ENCODE results near the gene EFEMP2. TPM values are rescaled to one million over a fixed set of nuclear protein-coding genes. Genes with fewer than 3 reads are reported as not detected.

EFEMP2 gene
- total and polyA plus RNA-seq, 10 of the 15 experiments (the other 5 are each of a cell fraction or from before 2014, with no cell fraction given): 0.24 to 13.2 (median 1.3) TPM; not detected in 1

- TF ChIP-seq SREBF1 (IDR thresholded peaks at IDR 0.05; ENCODE audit: low read length) (no peak), YY1 (IDR thresholded peaks at IDR 0.05; ENCODE audit: low read depth, low read length) (no peak), MEF2A (IDR thresholded peaks at IDR 0.05; ENCODE audit: insufficient read depth, low read depth, low read length) (no peak), ZBTB4 (CRISPR knock-in tag; IDR thresholded peaks at IDR 0.05) (no peak), POLR2AphosphoS5 (IDR thresholded peaks at IDR 0.05; ENCODE audit: low read length) (peak; percentile 21; the same call in 1 of the 2 replicates)
- TF ChIP-seq, protein P1, sequence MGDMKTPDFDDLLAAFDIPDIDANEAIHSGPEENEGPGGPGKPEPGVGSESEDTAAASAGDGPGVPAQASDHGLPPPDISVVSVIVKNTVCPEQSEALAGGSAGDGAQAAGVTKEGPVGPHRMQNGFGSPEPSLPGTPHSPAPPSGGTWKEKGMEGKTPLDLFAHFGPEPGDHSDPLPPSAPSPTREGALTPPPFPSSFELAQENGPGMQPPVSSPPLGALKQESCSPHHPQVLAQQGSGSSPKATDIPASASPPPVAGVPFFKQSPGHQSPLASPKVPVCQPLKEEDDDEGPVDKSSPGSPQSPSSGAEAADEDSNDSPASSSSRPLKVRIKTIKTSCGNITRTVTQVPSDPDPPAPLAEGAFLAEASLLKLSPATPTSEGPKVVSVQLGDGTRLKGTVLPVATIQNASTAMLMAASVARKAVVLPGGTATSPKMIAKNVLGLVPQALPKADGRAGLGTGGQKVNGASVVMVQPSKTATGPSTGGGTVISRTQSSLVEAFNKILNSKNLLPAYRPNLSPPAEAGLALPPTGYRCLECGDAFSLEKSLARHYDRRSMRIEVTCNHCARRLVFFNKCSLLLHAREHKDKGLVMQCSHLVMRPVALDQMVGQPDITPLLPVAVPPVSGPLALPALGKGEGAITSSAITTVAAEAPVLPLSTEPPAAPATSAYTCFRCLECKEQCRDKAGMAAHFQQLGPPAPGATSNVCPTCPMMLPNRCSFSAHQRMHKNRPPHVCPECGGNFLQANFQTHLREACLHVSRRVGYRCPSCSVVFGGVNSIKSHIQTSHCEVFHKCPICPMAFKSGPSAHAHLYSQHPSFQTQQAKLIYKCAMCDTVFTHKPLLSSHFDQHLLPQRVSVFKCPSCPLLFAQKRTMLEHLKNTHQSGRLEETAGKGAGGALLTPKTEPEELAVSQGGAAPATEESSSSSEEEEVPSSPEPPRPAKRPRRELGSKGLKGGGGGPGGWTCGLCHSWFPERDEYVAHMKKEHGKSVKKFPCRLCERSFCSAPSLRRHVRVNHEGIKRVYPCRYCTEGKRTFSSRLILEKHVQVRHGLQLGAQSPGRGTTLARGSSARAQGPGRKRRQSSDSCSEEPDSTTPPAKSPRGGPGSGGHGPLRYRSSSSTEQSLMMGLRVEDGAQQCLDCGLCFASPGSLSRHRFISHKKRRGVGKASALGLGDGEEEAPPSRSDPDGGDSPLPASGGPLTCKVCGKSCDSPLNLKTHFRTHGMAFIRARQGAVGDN (IDR thresholded peaks at IDR 0.05): no peak
These were observed 19.2 kb downstream of the EFEMP2 start (continued) for GRCh38 chr11:65853246-65853979.

Measured in GM12878 (cell line).